ENCODE data around the gene KIAA0586.

KIAA0586 gene

DNA sequence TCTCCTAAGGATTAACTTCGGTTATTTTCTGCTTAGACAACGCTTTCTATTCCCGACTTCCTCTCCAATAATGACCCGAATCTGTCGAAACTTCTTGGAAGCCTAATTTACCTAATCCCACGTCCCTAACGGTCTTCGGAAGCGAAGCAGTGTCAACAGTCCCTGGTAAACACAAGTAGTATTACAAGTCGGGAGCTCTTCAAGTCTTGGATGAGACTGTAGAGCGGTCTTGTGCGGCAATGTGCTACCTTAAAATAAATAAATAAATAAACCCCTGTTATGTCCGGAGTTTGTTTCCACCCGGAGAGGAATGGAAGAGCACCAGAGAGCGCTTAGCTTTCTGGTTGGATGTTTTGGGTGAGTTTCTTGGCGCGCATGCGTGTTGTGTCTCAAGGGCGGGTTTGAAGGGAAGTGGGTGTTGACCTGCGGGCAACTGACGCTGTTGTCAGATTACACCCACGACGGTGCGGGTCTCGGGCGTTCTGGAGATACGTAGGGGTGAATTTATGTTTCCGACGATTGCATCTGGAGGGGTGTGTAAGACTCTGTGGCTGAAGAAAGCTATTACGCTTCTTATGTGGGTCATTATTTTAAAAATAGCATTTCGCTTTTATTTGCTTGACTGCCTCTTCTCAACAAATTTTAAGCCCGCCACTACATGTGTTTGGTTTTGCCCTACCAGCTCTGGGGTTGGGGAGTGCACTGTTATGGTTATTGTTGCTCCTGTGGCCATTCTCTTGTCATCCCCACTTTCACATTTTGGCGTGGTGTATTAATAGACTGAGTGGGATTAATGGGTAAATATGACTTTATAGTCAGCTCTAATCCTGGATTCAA lies at the start of gene KIAA0586, which contains the start of gene TIMM9:
TSS of gene KIAA0586 (plus strand) at position 439 of the 837 bp plus-strand sequence. CDS start 546 bp downstream, outside the sequence.
TSS of gene TIMM9 (minus strand) at position 251 of the 837 bp plus-strand sequence. CDS start 15,586 bp downstream, outside the sequence.
- H3K27ac ChIP-seq (ENCODE audit: low read depth, low read length) = peak within 1 kb of the TSS; percentile 93
- no peaks in the 10 kb centered on the region for H3K9me3 ChIP-seq (ENCODE audit: control insufficient read depth, insufficient read depth, low read depth, low read length)
- H3K4me1 ChIP-seq (ENCODE audit: control insufficient read depth, insufficient read depth, low read length) = no peaks in the 10 kb centered on the region
- H3K36me3 ChIP-seq (ENCODE audit: control insufficient read depth, insufficient read depth, low read length) = peaks cover 25% of the 10 kb centered on the region
- peak within 1 kb of the TSS; percentile 78 for H3K4me3 ChIP-seq (ENCODE audit: low read depth, low read length)
- H3K9ac ChIP-seq (ENCODE audit: low read length) = peak within 1 kb of the TSS; percentile 94
- H3K27me3 ChIP-seq (ENCODE audit: control insufficient read depth, insufficient read depth, low read length) = no peaks in the 10 kb centered on the region

- Histone ChIP-seq H3K27ac (ENCODE audit: low read depth, low read length) (no peak overlapping the region), H3K9ac (ENCODE audit: low read length) (no peak overlapping the region), H3K27me3 (ENCODE audit: control insufficient read depth, insufficient read depth, low read length) (peaks cover 10% of the 10 kb centered on the region), H3K9me3 (ENCODE audit: control insufficient read depth, insufficient read depth, low read depth, low read length) (no peaks in the 10 kb centered on the region), H3K4me1 (ENCODE audit: control insufficient read depth, insufficient read depth, low read length) (0 out of 2 replicates have a peak, but pooled peaks cover 4% of the 10 kb centered on the region), H3K36me3 (ENCODE audit: control insufficient read depth, insufficient read depth, low read length) (no peaks in the 10 kb centered on the region), H3K4me3 (ENCODE audit: low read depth, low read length) (no peak overlapping the region)
These were observed 36.7 kb upstream of the KIAA0586 start for GRCh38 chr14:58390830-58391229.

- Histone ChIP-seq H3K9ac (ENCODE audit: low read length) (peak overlapping the region; percentile 89), H3K9me3 (ENCODE audit: control insufficient read depth, insufficient read depth, low read depth, low read length) (no peaks in the 10 kb centered on the region), H3K4me3 (ENCODE audit: low read depth, low read length) (peak overlapping the region; percentile 64)
These were observed 32.0 kb upstream of the KIAA0586 start for GRCh38 chr14:58395562-58395811.

DNA sequence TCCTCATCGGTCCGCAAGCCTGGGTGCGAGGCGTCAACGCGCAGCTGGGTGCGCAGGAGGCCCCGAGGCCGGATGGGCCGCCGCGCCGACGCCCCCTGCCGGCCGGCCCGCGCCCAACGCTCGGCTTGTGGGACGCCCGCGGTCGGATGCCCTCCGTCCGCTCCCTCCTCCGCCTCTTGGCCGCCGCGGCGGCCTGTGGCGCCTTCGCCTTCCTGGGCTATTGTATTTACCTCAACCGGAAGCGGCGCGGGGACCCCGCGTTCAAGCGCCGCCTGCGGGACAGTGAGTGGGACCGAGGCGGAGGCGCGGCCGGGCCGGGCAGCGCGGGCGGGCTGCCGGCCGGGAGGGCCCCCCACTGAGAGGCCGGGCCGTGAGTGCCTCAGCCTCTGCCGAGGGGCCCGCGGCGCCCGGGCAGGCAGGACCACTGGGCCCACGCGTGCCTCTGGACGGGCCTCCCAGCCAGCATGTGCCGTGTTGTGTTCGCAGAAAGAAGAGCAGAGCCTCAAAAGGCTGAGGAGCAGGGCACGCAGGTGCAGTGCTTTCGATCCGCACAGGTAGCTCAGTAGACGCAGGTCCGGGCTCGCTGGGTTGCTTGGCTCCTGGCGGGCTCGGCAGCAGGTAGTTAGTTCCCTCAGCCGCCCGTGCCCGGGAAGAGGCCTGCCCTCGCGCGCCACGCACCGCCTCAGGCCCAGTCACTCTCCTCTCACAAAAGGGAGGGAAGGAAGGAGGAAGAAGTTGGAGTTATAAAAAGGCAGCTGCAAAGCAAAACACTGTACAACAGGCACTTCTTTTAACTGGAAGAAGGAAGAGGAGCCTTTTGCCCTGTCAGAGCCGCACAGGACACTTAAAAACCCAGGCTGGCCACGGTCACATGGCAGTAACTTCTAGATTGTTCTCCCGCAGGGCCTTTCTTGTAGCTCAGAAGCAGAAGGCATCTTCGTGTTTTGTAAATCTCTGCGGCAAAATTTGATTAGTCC lies 31.4 kb upstream of the KIAA0586 start, which contains the start of gene TOMM20L:
TSS of gene TOMM20L (plus strand) at position 119 of the 977 bp plus-strand sequence. CDS start at position 147, 28 bp downstream.
- Histone ChIP-seq H3K27me3 (ENCODE audit: control insufficient read depth, insufficient read depth, low read length) (peaks cover 19% of the 10 kb centered on the region), H3K4me1 (ENCODE audit: control insufficient read depth, insufficient read depth, low read length) (peaks cover 10% of the 10 kb centered on the region; the same call in 1 of the 2 replicates), H3K9ac (ENCODE audit: low read length) (peak within 1 kb of the TSS; percentile 89), H3K36me3 (ENCODE audit: control insufficient read depth, insufficient read depth, low read length) (no peaks in the 10 kb centered on the region), H3K9me3 (ENCODE audit: control insufficient read depth, insufficient read depth, low read depth, low read length) (no peaks in the 10 kb centered on the region), H3K4me3 (ENCODE audit: low read depth, low read length) (peak within 1 kb of the TSS; percentile 64), H3K27ac (ENCODE audit: low read depth, low read length) (no peak within 1 kb of the TSS)

More at GRCh38 chr14:58395562-58395811, 32.0 kb upstream of the KIAA0586 start:
- no peak overlapping the region for H3K27ac ChIP-seq (ENCODE audit: low read depth, low read length)
- H3K36me3 ChIP-seq (ENCODE audit: control insufficient read depth, insufficient read depth, low read length) = no peaks in the 10 kb centered on the region
- H3K4me1 ChIP-seq (ENCODE audit: control insufficient read depth, insufficient read depth, low read length) = peaks cover 10% of the 10 kb centered on the region; the same call in 1 of the 2 replicates
- peaks cover 19% of the 10 kb centered on the region for H3K27me3 ChIP-seq (ENCODE audit: control insufficient read depth, insufficient read depth, low read length)

DNA sequence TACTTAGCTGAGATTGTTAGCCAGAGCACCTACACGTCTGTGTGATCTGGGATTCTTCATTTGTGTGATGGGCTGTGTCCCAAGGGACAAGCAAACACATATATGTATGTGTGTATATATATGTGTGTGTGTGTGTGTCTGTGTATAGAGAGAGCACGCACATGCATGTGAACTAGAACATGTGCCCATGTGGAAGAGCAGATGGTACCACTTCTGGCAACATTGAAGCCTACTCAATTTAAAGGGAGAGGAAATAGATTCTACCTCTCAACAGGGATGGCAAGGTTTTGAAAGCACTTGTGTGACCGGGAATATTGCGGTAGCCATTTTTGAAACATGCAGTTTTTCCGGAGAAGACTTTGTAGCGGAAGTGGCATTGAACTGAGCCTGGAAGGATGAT lies 30.4 kb upstream of the KIAA0586 start:
- H3K9ac ChIP-seq (ENCODE audit: low read length) = no peak overlapping the region
- no peaks in the 10 kb centered on the region for H3K9me3 ChIP-seq (ENCODE audit: control insufficient read depth, insufficient read depth, low read depth, low read length)
- H3K27me3 ChIP-seq (ENCODE audit: control insufficient read depth, insufficient read depth, low read length) = peaks cover 19% of the 10 kb centered on the region
- H3K27ac ChIP-seq (ENCODE audit: low read depth, low read length) = no peak overlapping the region
- no peaks in the 10 kb centered on the region for H3K36me3 ChIP-seq (ENCODE audit: control insufficient read depth, insufficient read depth, low read length)
- H3K4me3 ChIP-seq (ENCODE audit: low read depth, low read length) = no peak overlapping the region
- peaks cover 10% of the 10 kb centered on the region; the same call in 1 of the 2 replicates for H3K4me1 ChIP-seq (ENCODE audit: control insufficient read depth, insufficient read depth, low read length)

- peaks cover 19% of the 10 kb centered on the region for H3K27me3 ChIP-seq (ENCODE audit: control insufficient read depth, insufficient read depth, low read length)
- no peak overlapping the region for H3K9ac ChIP-seq (ENCODE audit: low read length)
These were observed 29.0 kb upstream of the KIAA0586 start for GRCh38 chr14:58398495-58398894.

DNA sequence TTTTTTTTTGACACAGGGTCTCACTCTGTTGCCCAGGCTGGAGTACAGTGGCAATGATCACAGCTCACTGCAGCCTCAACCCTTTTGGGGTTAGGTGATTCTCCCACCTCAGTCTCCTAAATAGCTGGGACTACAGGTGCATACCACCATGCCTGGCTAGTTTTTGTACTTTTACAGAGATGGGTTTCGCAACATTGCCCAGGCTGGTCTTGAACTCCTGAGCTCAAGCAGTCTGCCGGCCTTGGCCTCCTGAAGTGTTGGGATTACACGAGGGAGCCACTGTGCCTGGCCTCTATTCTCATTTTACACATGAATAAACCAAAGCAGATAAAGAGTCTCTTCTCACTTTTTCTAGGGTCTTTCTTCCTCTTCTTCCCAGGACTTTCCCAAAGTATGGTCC lies 28.6 kb upstream of the KIAA0586 start:
- no peaks in the 10 kb centered on the region; the same call in 1 of the 2 replicates for H3K36me3 ChIP-seq (ENCODE audit: control insufficient read depth, insufficient read depth, low read length)
- no peak overlapping the region for H3K4me3 ChIP-seq (ENCODE audit: low read depth, low read length)
- H3K4me1 ChIP-seq (ENCODE audit: control insufficient read depth, insufficient read depth, low read length) = peaks cover 10% of the 10 kb centered on the region; the same call in 1 of the 2 replicates
- no peak overlapping the region for H3K9ac ChIP-seq (ENCODE audit: low read length)
- H3K9me3 ChIP-seq (ENCODE audit: control insufficient read depth, insufficient read depth, low read depth, low read length) = no peaks in the 10 kb centered on the region
- peaks cover 19% of the 10 kb centered on the region for H3K27me3 ChIP-seq (ENCODE audit: control insufficient read depth, insufficient read depth, low read length)
- no peak overlapping the region for H3K27ac ChIP-seq (ENCODE audit: low read depth, low read length)

More at GRCh38 chr14:58398495-58398894, 29.0 kb upstream of the KIAA0586 start:
- Histone ChIP-seq H3K4me1 (ENCODE audit: control insufficient read depth, insufficient read depth, low read length) (peaks cover 10% of the 10 kb centered on the region; the same call in 1 of the 2 replicates), H3K27ac (ENCODE audit: low read depth, low read length) (no peak overlapping the region), H3K36me3 (ENCODE audit: control insufficient read depth, insufficient read depth, low read length) (no peaks in the 10 kb centered on the region; the same call in 1 of the 2 replicates), H3K9me3 (ENCODE audit: control insufficient read depth, insufficient read depth, low read depth, low read length) (no peaks in the 10 kb centered on the region), H3K4me3 (ENCODE audit: low read depth, low read length) (no peak overlapping the region)

- peaks cover 6% of the 10 kb centered on the region; the same call in 1 of the 2 replicates for H3K4me1 ChIP-seq (ENCODE audit: control insufficient read depth, insufficient read depth, low read length)
- peaks cover 9% of the 10 kb centered on the region for H3K27me3 ChIP-seq (ENCODE audit: control insufficient read depth, insufficient read depth, low read length)
- no peaks in the 10 kb centered on the region; the same call in 1 of the 2 replicates for H3K36me3 ChIP-seq (ENCODE audit: control insufficient read depth, insufficient read depth, low read length)
- H3K9ac ChIP-seq (ENCODE audit: low read length) = no peak overlapping the region
- no peak overlapping the region for H3K4me3 ChIP-seq (ENCODE audit: low read depth, low read length)
- H3K27ac ChIP-seq (ENCODE audit: low read depth, low read length) = no peak overlapping the region
- H3K9me3 ChIP-seq (ENCODE audit: control insufficient read depth, insufficient read depth, low read depth, low read length) = no peaks in the 10 kb centered on the region
These were observed 25.9 kb upstream of the KIAA0586 start for GRCh38 chr14:58401587-58401986.

DNA sequence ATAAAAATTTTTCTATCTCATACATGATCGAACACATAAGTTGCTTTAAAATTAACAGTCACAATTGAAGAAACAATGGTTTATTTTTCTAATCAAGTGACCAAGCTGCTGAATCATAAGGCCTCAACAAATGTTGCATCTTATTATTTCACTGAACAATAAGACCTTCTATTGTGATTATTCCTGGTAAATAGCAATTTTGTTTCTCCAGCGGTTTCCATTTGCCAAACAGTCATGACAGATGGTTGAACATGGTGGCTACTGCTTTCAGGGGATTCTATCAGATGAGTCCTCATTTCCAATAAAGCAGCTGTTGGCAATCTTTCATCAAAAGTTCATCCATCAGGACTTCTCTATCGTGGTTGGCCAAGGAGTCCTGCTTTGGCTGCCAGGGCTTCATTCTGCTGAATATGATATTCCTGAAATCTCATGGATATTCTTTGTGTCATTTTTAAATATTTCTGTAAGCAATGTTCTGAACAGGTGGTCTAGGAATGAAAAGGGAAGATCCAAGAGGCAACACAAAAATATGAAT lies 18.8 kb upstream of the KIAA0586 start:
- H3K9me3 ChIP-seq (ENCODE audit: control insufficient read depth, insufficient read depth, low read depth, low read length) = no peaks in the 10 kb centered on the region
- no peak overlapping the region for H3K4me3 ChIP-seq (ENCODE audit: low read depth, low read length)
- no peak overlapping the region for H3K9ac ChIP-seq (ENCODE audit: low read length)
- peaks cover 51% of the 10 kb centered on the region for H3K36me3 ChIP-seq (ENCODE audit: control insufficient read depth, insufficient read depth, low read length)
- no peaks in the 10 kb centered on the region for H3K27me3 ChIP-seq (ENCODE audit: control insufficient read depth, insufficient read depth, low read length)
- no peak overlapping the region for H3K27ac ChIP-seq (ENCODE audit: low read depth, low read length)
- H3K4me1 ChIP-seq (ENCODE audit: control insufficient read depth, insufficient read depth, low read length) = no peaks in the 10 kb centered on the region

DNA sequence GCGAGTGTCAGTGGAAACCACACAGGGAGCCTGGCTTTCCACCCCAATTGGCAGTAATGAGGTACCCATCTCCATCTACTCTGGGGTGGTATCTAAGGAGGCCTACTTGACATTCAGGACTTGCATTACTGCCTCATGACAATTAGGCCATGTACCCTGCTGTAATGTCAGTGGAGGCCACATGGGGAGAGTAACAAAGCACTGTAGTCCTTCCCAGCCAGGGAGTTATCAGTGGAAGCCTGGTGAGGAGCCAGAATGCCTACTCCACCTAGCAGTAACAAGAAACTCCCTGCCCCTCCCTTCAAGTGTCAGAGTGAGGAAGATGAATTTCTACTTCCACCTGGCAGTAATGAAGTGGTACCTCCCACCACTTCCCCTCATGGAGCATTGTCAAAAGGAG lies 12.7 kb upstream of the KIAA0586 start:
- Histone ChIP-seq H3K27ac (ENCODE audit: low read depth, low read length) (no peak overlapping the region), H3K36me3 (ENCODE audit: control insufficient read depth, insufficient read depth, low read length) (peaks cover 71% of the 10 kb centered on the region), H3K4me1 (ENCODE audit: control insufficient read depth, insufficient read depth, low read length) (no peaks in the 10 kb centered on the region), H3K27me3 (ENCODE audit: control insufficient read depth, insufficient read depth, low read length) (no peaks in the 10 kb centered on the region), H3K9ac (ENCODE audit: low read length) (no peak overlapping the region), H3K9me3 (ENCODE audit: control insufficient read depth, insufficient read depth, low read depth, low read length) (no peaks in the 10 kb centered on the region), H3K4me3 (ENCODE audit: low read depth, low read length) (no peak overlapping the region)

All from HUES6 (cell line).